Neural crest cell (in vitro differentiated cells): Measurements from ENCODE around the gene ADGRV1. TPM values are rescaled to one million over a fixed set of nuclear protein-coding genes. Genes with fewer than 3 reads are reported as not detected.
A peak's percentile ranks its signal among the peaks of the same experiment; 100 is the strongest.

Source experiments
- DNase-seq: peaks from one replicate; pipeline ENCODE4 v3.0.0; 2021; ENCODE audit warnings: low read depth, mixed read lengths, low spot score
- H3K27ac Mint-ChIP-seq: one replicate; pipeline ENCODE4 v1.8.0; 2021; ENCODE audit warnings: mild to moderate bottlenecking, mixed read lengths; ENCODE audit not compliant: unreplicated experiment
- H3K27me3 Mint-ChIP-seq: 2 replicates; pipeline ENCODE4 v1.8.0; 2021; ENCODE audit warnings: low read depth, mild to moderate bottlenecking, mixed read lengths
- H3K36me3 Mint-ChIP-seq: 2 replicates; pipeline ENCODE4 v1.8.0; 2021; ENCODE audit warnings: low read depth, mild to moderate bottlenecking, mixed read lengths
- H3K4me1 Mint-ChIP-seq: 2 replicates; pipeline ENCODE4 v1.8.0; 2021; ENCODE audit warnings: mixed read lengths
- H3K4me3 Mint-ChIP-seq: one replicate; pipeline ENCODE4 v1.8.0; 2021; ENCODE audit warnings: mild to moderate bottlenecking, mixed read lengths
- H3K9me3 Mint-ChIP-seq: 2 replicates; pipeline ENCODE4 v1.8.0; 2021; ENCODE audit warnings: mixed read lengths
- CTCF ChIP-seq: fragments of 200-600 bp; sonication (generic); conservative IDR thresholded peaks from 2 replicates; pipeline ENCODE4 v1.5.0; 2021; ENCODE audit warnings: antibody characterized with exemption, mild to moderate bottlenecking
- long read RNA-seq: library from polyadenylated mRNA; unstranded; transcript quantifications from one replicate; pipeline ENCODE4 v2.0.0, GENCODE V29; 2020
- total RNA-seq: library from RNA; stranded (reverse); gene quantifications from 2 replicates; pipeline ENCODE4 v1.2.1, GENCODE V29; 2021

ADGRV1 gene, protein sequence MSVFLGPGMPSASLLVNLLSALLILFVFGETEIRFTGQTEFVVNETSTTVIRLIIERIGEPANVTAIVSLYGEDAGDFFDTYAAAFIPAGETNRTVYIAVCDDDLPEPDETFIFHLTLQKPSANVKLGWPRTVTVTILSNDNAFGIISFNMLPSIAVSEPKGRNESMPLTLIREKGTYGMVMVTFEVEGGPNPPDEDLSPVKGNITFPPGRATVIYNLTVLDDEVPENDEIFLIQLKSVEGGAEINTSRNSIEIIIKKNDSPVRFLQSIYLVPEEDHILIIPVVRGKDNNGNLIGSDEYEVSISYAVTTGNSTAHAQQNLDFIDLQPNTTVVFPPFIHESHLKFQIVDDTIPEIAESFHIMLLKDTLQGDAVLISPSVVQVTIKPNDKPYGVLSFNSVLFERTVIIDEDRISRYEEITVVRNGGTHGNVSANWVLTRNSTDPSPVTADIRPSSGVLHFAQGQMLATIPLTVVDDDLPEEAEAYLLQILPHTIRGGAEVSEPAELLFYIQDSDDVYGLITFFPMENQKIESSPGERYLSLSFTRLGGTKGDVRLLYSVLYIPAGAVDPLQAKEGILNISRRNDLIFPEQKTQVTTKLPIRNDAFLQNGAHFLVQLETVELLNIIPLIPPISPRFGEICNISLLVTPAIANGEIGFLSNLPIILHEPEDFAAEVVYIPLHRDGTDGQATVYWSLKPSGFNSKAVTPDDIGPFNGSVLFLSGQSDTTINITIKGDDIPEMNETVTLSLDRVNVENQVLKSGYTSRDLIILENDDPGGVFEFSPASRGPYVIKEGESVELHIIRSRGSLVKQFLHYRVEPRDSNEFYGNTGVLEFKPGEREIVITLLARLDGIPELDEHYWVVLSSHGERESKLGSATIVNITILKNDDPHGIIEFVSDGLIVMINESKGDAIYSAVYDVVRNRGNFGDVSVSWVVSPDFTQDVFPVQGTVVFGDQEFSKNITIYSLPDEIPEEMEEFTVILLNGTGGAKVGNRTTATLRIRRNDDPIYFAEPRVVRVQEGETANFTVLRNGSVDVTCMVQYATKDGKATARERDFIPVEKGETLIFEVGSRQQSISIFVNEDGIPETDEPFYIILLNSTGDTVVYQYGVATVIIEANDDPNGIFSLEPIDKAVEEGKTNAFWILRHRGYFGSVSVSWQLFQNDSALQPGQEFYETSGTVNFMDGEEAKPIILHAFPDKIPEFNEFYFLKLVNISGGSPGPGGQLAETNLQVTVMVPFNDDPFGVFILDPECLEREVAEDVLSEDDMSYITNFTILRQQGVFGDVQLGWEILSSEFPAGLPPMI (N-terminal part only)
- total RNA-seq: 43.4 and 45.0 TPM in 2 replicates
- long read RNA-seq, transcript ADGRV1-210 (6 exons, 2,221 nt): major isoform, 7 of 47 reads
- long read RNA-seq, partial matches to known transcripts: 5 of 47 reads
- long read RNA-seq, other reads (novel, unspliced or antisense): 33 of 47 reads

DNA sequence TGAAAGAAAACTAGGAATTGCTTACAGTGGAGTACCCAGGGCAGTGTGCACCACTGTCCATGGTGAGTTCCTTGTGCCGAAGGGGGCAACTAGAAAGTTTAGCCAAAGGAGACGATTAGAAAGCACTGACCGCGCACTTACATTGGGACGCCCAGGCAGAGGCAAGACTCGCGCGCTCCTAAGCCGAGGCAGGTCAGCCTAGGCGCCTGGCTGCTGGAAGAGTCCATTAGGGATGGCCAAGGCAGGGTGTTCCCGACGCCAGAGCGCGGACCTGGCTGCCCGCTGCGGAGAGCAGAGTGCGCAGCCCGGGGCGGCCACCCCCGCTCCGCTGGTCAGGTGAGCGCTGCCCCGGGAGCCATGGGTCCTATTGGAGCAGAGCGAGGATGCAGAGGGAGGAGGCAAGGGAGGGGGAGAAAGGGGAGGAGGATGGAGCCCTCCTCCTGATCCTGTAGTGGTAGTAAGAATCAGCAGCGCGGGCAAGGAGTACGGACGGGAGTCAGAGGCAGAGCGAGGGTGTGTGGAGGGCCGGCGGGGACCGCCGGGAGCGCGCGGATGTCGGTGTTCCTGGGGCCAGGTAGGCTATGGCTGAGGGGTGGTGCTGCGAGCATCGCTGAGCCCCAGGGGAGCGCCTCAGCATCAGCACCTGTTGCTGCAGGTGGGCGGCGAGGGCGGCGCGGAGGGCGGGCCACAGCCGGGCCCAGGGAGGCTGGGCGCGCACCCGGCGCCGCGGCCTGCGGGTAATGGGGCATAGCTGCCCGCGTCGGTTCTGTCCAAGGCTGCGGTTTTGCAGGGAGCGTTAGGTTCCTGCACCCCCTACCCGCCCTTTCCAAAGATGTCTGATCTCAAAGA lies at the start of gene ADGRV1:
Gene ADGRV1, plus strand, starts transcription at position 454 of the 849 bp plus-strand sequence. Its CDS starts 99 bp downstream, at position 553.
- H3K4me1 Mint-ChIP-seq: peaks cover 61% of the 10 kb centered on the region
- no peaks in the 10 kb centered on the region for H3K36me3 Mint-ChIP-seq
- peak within 1 kb of the TSS; percentile 94 for H3K4me3 Mint-ChIP-seq
- no peak for TF ChIP-seq CTCF
- no peaks in the 10 kb centered on the region for H3K9me3 Mint-ChIP-seq
- H3K27me3 Mint-ChIP-seq: peaks cover 50% of the 10 kb centered on the region
- H3K27ac Mint-ChIP-seq: peak within 1 kb of the TSS; percentile 64
- DNase-seq: peak; percentile 85

DNA sequence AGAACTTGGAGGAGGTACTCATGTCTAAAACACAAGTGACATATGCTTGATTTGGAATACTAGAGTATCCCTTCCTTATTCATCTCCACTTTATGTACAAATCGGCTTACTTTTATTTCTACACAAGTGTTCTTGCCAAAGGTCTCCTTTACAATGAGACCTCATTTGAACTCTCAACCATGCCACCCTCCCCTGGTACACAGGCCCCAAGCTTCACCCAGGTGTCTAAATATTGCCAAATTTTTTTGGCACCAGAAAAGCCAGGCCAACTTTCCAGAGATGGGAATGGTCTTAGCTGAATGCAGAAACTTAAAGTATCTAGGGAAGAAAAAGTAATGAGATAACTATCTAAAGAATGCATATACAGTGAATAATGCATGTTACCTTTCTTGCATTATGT lies 48.2 kb upstream of the ADGRV1 start:
- no peaks in the 10 kb centered on the region for H3K4me1 Mint-ChIP-seq
- H3K27me3 Mint-ChIP-seq: no peaks in the 10 kb centered on the region
- no peak overlapping the region for H3K4me3 Mint-ChIP-seq
- TF ChIP-seq CTCF: no peak
- DNase-seq: no peak
- peaks cover 16% of the 10 kb centered on the region for H3K36me3 Mint-ChIP-seq
- no peaks in the 10 kb centered on the region for H3K9me3 Mint-ChIP-seq
- H3K27ac Mint-ChIP-seq: no peak overlapping the region

GRCh38 chr5:90514520-90514919 lies 44.1 kb upstream of the ADGRV1 start:
- Mint-ChIP-seq H3K4me1 (no peaks in the 10 kb centered on the region), H3K4me3 (no peak overlapping the region), H3K27ac (no peak overlapping the region), H3K36me3 (peaks cover 16% of the 10 kb centered on the region), H3K9me3 (no peaks in the 10 kb centered on the region), H3K27me3 (no peaks in the 10 kb centered on the region)
- TF ChIP-seq CTCF: no peak
- no peak for DNase-seq

DNA sequence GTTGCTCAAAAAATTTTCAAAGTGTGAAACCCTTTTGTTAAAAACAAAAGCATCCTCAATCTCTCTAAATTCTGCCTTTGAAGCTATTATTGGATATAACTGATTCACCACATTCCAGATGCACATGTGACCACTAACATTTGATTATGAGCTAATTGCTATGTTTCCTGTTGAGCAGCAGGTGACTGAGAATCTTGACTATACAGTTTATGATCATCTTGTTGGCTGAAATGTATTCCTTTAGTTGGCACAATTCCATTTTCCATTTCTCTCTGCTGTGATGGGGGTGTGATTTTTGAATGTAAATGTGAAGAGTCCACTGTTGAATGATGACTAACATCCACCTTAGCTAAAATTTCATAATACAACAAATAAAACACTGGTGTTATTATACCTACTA lies 39.9 kb upstream of the ADGRV1 start:
- no peak for DNase-seq
- H3K36me3 Mint-ChIP-seq: peaks cover 33% of the 10 kb centered on the region
- TF ChIP-seq CTCF: no peak
- no peak overlapping the region for H3K4me3 Mint-ChIP-seq
- no peaks in the 10 kb centered on the region for H3K27me3 Mint-ChIP-seq
- no peaks in the 10 kb centered on the region for H3K9me3 Mint-ChIP-seq
- H3K27ac Mint-ChIP-seq: no peak overlapping the region
- H3K4me1 Mint-ChIP-seq: no peaks in the 10 kb centered on the region
